ENCODE data around the gene SIGLEC1.
A peak's percentile ranks its signal among the peaks of the same experiment; 100 is the strongest.

The SIGLEC1 gene

DNA sequence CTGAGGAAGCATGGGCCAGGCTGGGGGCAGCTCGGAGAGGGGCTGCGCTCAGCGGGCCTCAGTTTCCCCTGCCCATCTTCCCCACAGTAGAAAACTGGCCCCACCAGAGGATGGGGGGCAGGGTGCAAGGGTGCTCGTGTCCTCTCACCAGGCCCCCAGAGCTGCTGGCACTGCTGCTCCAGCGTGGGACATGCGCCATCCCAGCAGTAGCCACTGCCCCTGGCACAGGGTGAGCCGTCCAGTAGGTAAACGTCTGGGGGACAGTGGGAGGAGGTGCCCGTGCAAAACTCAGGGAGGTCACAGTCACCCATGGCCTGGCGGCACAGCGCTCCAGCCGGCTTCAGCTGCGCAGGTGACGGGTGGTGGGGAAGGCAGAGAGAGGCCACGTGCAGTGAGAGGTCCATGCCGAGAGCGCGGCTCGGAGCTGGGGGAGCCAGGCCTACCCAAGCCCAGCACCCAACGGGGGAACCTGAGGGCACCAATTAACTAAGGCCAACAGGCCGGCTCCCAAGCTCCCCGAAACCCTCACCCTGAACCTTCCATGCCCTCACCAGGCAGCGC is 40.3 kb downstream of the SIGLEC1 start:
- TF ChIP-seq EZH2phosphoT487 (IDR thresholded peaks at IDR 0.05; ENCODE audit: borderline replicate concordance, low read length) = no peak
- TF ChIP-seq, protein P1, sequence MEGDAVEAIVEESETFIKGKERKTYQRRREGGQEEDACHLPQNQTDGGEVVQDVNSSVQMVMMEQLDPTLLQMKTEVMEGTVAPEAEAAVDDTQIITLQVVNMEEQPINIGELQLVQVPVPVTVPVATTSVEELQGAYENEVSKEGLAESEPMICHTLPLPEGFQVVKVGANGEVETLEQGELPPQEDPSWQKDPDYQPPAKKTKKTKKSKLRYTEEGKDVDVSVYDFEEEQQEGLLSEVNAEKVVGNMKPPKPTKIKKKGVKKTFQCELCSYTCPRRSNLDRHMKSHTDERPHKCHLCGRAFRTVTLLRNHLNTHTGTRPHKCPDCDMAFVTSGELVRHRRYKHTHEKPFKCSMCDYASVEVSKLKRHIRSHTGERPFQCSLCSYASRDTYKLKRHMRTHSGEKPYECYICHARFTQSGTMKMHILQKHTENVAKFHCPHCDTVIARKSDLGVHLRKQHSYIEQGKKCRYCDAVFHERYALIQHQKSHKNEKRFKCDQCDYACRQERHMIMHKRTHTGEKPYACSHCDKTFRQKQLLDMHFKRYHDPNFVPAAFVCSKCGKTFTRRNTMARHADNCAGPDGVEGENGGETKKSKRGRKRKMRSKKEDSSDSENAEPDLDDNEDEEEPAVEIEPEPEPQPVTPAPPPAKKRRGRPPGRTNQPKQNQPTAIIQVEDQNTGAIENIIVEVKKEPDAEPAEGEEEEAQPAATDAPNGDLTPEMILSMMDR (IDR thresholded peaks at IDR 0.05; ENCODE audit: low read depth, low read length, poor library complexity, severe bottlenecking) = no peak

DNA sequence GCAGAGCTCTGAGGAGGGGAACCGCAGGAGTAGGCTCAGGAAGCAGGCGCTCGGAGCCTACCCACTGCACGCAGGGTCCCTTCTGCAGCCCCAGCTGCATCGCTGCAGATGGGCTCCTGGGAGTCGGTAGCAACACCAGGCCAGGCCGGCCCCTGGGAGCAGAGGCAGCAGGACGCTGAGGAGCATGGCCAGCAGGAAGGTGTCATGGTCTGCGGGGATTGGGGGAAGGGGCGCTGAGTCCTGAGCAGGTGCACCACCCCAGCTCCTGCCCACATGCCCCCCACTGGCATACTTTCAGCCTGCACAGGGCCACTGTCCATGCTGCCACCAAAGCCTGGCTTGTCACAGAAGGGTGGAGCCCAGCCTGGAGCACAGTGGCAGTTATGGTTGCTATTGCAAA is 41.5 kb downstream of the SIGLEC1 start:
- H4K20me1 ChIP-seq (ENCODE audit: control insufficient read depth, insufficient read depth, low read depth, low read length) = no peaks in the 10 kb centered on the region
- no peak for TF ChIP-seq EZH2phosphoT487 (IDR thresholded peaks at IDR 0.05; ENCODE audit: borderline replicate concordance, low read length)
- TF ChIP-seq, protein P1 (IDR thresholded peaks at IDR 0.05; ENCODE audit: low read depth, low read length, poor library complexity, severe bottlenecking) = no peak
- no peaks in the 10 kb centered on the region for H3F3A ChIP-seq (ENCODE audit: control insufficient read depth, insufficient read depth)
- H3K4me1 ChIP-seq (ENCODE audit: control insufficient read depth, low read length) = no peaks in the 10 kb centered on the region
- H3K4me3 ChIP-seq (ENCODE audit: low read length) = no peak overlapping the region
- H3K4me2 ChIP-seq (ENCODE audit: low read length) = no peak overlapping the region
- no peaks in the 10 kb centered on the region for H3K79me2 ChIP-seq (ENCODE audit: control insufficient read depth, low read length)
- H3K9me2 ChIP-seq (replicated peaks; ENCODE audit: control insufficient read depth, low read length) = no peaks in the 10 kb centered on the region
- H3K27ac ChIP-seq (ENCODE audit: low read depth, low read length) = no peak overlapping the region
- peaks cover 24% of the 10 kb centered on the region for H3K27me3 ChIP-seq (ENCODE audit: control insufficient read depth, low read length)
- no peaks in the 10 kb centered on the region for H3K36me3 ChIP-seq (ENCODE audit: control insufficient read depth, low read length)
- no peaks in the 10 kb centered on the region for H3K9me3 ChIP-seq (ENCODE audit: control insufficient read depth, insufficient read depth, low read length)

More for the DNA sequence above, 40.3 kb downstream of the SIGLEC1 start:
- H3K9me3 ChIP-seq (ENCODE audit: control insufficient read depth, insufficient read depth, low read length) = no peaks in the 10 kb centered on the region
- H3K4me3 ChIP-seq (ENCODE audit: low read length) = no peak overlapping the region
- H3K27ac ChIP-seq (ENCODE audit: low read depth, low read length) = no peak overlapping the region
- no peaks in the 10 kb centered on the region for H3K79me2 ChIP-seq (ENCODE audit: control insufficient read depth, low read length)
- H3K36me3 ChIP-seq (ENCODE audit: control insufficient read depth, low read length) = no peaks in the 10 kb centered on the region
- 0 out of 2 replicates have a peak overlapping the region, but pooled peaks have one; percentile 26 for H3K4me2 ChIP-seq (ENCODE audit: low read length)
- peaks cover 24% of the 10 kb centered on the region for H3K27me3 ChIP-seq (ENCODE audit: control insufficient read depth, low read length)
- no peaks in the 10 kb centered on the region; the same call in 1 of the 2 replicates for H3K4me1 ChIP-seq (ENCODE audit: control insufficient read depth, low read length)
- no peaks in the 10 kb centered on the region for H4K20me1 ChIP-seq (ENCODE audit: control insufficient read depth, insufficient read depth, low read depth, low read length)
- H3F3A ChIP-seq (ENCODE audit: control insufficient read depth, insufficient read depth) = no peaks in the 10 kb centered on the region
- H3K9me2 ChIP-seq (replicated peaks; ENCODE audit: control insufficient read depth, low read length) = no peaks in the 10 kb centered on the region

DNA sequence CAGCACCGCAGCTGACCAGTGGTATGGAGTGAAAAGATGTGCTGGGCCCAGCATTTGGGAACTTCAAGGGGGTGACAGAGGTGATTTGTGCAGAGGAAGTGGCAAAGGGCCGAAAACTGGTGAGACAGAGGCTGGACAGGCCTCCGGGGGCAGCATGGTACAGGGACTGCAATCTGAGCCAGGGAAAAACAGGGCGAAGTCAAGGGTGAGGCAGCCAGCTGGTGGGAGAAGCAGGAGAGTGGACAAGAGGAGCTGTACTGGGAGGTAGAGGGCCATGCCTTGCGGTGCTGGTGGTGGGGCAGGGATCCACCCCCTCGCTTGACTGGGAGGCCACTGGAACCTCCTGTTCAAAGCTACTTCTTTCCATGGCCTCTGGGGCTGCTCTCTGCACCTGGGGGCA is 41.9 kb downstream of the SIGLEC1 start:
- no peaks in the 10 kb centered on the region for H4K20me1 ChIP-seq (ENCODE audit: control insufficient read depth, insufficient read depth, low read depth, low read length)
- H3K4me2 ChIP-seq (ENCODE audit: low read length) = no peak overlapping the region
- no peak overlapping the region for H3K27ac ChIP-seq (ENCODE audit: low read depth, low read length)
- no peak overlapping the region for H3K4me3 ChIP-seq (ENCODE audit: low read length)
- no peak for TF ChIP-seq EZH2phosphoT487 (IDR thresholded peaks at IDR 0.05; ENCODE audit: borderline replicate concordance, low read length)
- TF ChIP-seq, protein P1 (IDR thresholded peaks at IDR 0.05; ENCODE audit: low read depth, low read length, poor library complexity, severe bottlenecking) = no peak
- H3K9me3 ChIP-seq (ENCODE audit: control insufficient read depth, insufficient read depth, low read length) = no peaks in the 10 kb centered on the region
- H3K36me3 ChIP-seq (ENCODE audit: control insufficient read depth, low read length) = no peaks in the 10 kb centered on the region
- H3F3A ChIP-seq (ENCODE audit: control insufficient read depth, insufficient read depth) = no peaks in the 10 kb centered on the region
- H3K27me3 ChIP-seq (ENCODE audit: control insufficient read depth, low read length) = peaks cover 24% of the 10 kb centered on the region
- no peaks in the 10 kb centered on the region for H3K79me2 ChIP-seq (ENCODE audit: control insufficient read depth, low read length)
- H3K9me2 ChIP-seq (replicated peaks; ENCODE audit: control insufficient read depth, low read length) = no peaks in the 10 kb centered on the region
- H3K4me1 ChIP-seq (ENCODE audit: control insufficient read depth, low read length) = no peaks in the 10 kb centered on the region
